ENCODE results near the gene NDC1.
"Not testable (repeated sequence)": the region's sequence is repeated elsewhere in the genome, so short reads cannot be mapped to it uniquely, and the experiment has no call there.

Gene NDC1

GRCh38 chr1:53825306-53825705 is 12.8 kb downstream of the NDC1 start:
- no peak for DNase-seq

- DNase-seq = no peak
Observed at GRCh38 chr1:53822931-53823330, 15.2 kb downstream of the NDC1 start.

- no peak for DNase-seq
Observed at GRCh38 chr1:53821380-53821779, 16.7 kb downstream of the NDC1 start.

GRCh38 chr1:53819387-53819786 is 18.7 kb downstream of the NDC1 start:
- no peak for DNase-seq

GRCh38 chr1:53816584-53816983 is 21.5 kb downstream of the NDC1 start:
- DNase-seq = not testable (repeated sequence)

- DNase-seq = not testable (repeated sequence)
Observed at GRCh38 chr1:53815484-53815883, 22.6 kb downstream of the NDC1 start.

GRCh38 chr1:53811414-53811851 is 26.7 kb downstream of the NDC1 start:
- DNase-seq = no peak

GRCh38 chr1:53810497-53810896 is 27.6 kb downstream of the NDC1 start:
- no peak for DNase-seq

- DNase-seq = no peak
Observed at GRCh38 chr1:53810007-53810406, 28.1 kb downstream of the NDC1 start.

- DNase-seq = no peak
Observed at GRCh38 chr1:53807916-53808315, 30.2 kb downstream of the NDC1 start.

- DNase-seq = no peak
Observed at GRCh38 chr1:53804791-53805505, 33.1 kb downstream of the NDC1 start.

- no peak for DNase-seq
Observed at GRCh38 chr1:53804181-53804580, 33.9 kb downstream of the NDC1 start.

GRCh38 chr1:53800621-53801020 is 37.5 kb downstream of the NDC1 start:
- DNase-seq = no peak

GRCh38 chr1:53799141-53799540 is 39.0 kb downstream of the NDC1 start:
- DNase-seq = no peak

GRCh38 chr1:53792806-53793205 is 45.3 kb downstream of the NDC1 start:
- no peak for DNase-seq

- no peak for DNase-seq
Observed at GRCh38 chr1:53787655-53788054, 50.4 kb downstream of the NDC1 start.

GRCh38 chr1:53783056-53783455 is 55.0 kb downstream of the NDC1 start:
- no peak for DNase-seq

- DNase-seq = no peak
Observed at GRCh38 chr1:53781654-53782053, 56.4 kb downstream of the NDC1 start.

GRCh38 chr1:53777272-53777671 is 60.8 kb downstream of the NDC1 start:
- no peak for DNase-seq

GRCh38 chr1:53771648-53772047 is 66.4 kb downstream of the NDC1 start:
- DNase-seq = no peak

- DNase-seq = no peak
Observed at GRCh38 chr1:53769780-53770179, 68.3 kb downstream of the NDC1 start.

- no peak for DNase-seq
Observed at GRCh38 chr1:53769184-53769583, 68.9 kb downstream of the NDC1 start.

GRCh38 chr1:53766831-53767405 is 71.2 kb downstream of the NDC1 start:
- DNase-seq = peak in 1 of 2 donors; percentile 25

- peak in 1 of 2 donors; percentile 4 for DNase-seq
Observed at GRCh38 chr1:53766194-53766742, 71.8 kb downstream of the NDC1 start.
